ENCODE data around the gene SCNN1A. TPM values are rescaled to one million over a fixed set of nuclear protein-coding genes. Genes with fewer than 3 reads are reported as not detected.
"Not testable (repeated sequence)": the region's sequence is repeated elsewhere in the genome, so short reads cannot be mapped to it uniquely, and the experiment has no call there.

Gene SCNN1A
- total and polyA plus RNA-seq, 7 donors, result 0.82 to 169 (median 7.2) TPM

DNA sequence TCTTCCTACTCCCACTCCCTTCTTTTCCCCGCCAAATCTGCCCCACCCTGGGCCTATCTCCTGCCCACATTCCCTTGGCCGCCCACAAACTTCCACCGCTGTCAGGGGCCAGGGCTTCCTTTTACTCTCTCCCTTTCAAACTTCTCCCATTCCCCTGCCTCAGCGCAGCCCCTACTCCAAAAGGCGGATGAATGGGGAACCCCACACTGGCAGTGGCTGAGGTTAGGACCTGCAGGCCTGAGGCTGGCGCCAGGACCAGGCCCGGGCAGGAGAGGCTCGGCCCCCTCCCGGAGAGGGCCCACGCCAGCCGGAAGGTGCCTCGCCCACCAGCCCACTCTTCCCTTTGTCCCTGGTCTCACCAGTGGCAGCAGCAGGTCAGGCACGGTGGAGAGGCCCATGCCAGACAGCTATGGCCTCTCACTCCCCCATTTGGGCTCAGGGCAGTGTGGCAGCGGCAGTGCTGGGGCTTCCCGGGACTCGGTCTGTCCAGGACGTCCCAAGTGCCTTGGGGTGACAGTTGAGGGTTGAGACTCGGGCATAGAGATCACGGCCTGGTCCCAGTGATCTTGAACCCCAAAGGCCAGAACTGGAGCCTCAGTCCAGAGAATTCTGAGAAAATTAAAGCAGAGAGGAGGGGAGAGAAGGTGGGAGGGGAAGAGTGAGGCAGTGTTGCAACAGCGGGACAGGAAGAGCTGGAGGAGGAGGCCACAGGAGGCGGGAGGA is 33.8 kb downstream of the SCNN1A start, which contains the start of gene TNFRSF1A:
TNFRSF1A (minus strand) TSS at position 660 of the 723 bp plus-strand sequence; CDS start at position 398, 262 bp downstream.
- peak; percentile 93 for DNase-seq
- intact Hi-C loops (cut with DNase I), result loop anchor here (2.0 kb wide), 2 partner anchors 19 to 89 kb away; no protein-coding TSS in a partner anchor
- H3K36me3 ChIP-seq, result no peaks in the 10 kb centered on the region
- peaks cover 0 to 71% (median 57%) of the 10 kb centered on the region in 4 donors for H3K4me1 ChIP-seq
- no peaks in the 10 kb centered on the region for H3K9me3 ChIP-seq
- H3K4me3 ChIP-seq, result peak within 1 kb of the TSS; percentile 80 to 88 (median 87)
- peak within 1 kb of the TSS; percentile 93 to 98 (median 97) for H3K27ac ChIP-seq
- WGBS, 2 donors, result 0 to 2% methylated on average over 21 of the region's 21 CpGs
- TF ChIP-seq POLR2AphosphoS5 (IDR thresholded peaks at IDR 0.05), result peak; percentile 79 to 90 (median 86)
- no peak for TF ChIP-seq EP300 (IDR thresholded peaks at IDR 0.05)
- TF ChIP-seq, protein P1, sequence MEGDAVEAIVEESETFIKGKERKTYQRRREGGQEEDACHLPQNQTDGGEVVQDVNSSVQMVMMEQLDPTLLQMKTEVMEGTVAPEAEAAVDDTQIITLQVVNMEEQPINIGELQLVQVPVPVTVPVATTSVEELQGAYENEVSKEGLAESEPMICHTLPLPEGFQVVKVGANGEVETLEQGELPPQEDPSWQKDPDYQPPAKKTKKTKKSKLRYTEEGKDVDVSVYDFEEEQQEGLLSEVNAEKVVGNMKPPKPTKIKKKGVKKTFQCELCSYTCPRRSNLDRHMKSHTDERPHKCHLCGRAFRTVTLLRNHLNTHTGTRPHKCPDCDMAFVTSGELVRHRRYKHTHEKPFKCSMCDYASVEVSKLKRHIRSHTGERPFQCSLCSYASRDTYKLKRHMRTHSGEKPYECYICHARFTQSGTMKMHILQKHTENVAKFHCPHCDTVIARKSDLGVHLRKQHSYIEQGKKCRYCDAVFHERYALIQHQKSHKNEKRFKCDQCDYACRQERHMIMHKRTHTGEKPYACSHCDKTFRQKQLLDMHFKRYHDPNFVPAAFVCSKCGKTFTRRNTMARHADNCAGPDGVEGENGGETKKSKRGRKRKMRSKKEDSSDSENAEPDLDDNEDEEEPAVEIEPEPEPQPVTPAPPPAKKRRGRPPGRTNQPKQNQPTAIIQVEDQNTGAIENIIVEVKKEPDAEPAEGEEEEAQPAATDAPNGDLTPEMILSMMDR (IDR thresholded peaks at IDR 0.05), result no peak
- TF ChIP-seq POLR2A (IDR thresholded peaks at IDR 0.05), result peak; percentile 78 to 87
- no peaks in the 10 kb centered on the region for H3K27me3 ChIP-seq

- peaks cover 0 to 67% (median 55%) of the 10 kb centered on the region in 4 donors for H3K4me1 ChIP-seq
- H3K27ac ChIP-seq, result peak overlapping the region; percentile 93 to 98 (median 97)
- DNase-seq, result no peak
- H3K9me3 ChIP-seq, result no peaks in the 10 kb centered on the region
- intact Hi-C loops (cut with DNase I), result loop anchor here (2.0 kb wide), 1 partner anchor 90 kb away; no protein-coding TSS in a partner anchor
- H3K4me3 ChIP-seq, result peak overlapping the region; percentile 80 to 88 (median 87)
- TF ChIP-seq EP300 (IDR thresholded peaks at IDR 0.05) (no peak), POLR2A (IDR thresholded peaks at IDR 0.05) (no peak), POLR2AphosphoS5 (IDR thresholded peaks at IDR 0.05) (no peak)
- TF ChIP-seq, protein P1 (IDR thresholded peaks at IDR 0.05), result no peak
- H3K27me3 ChIP-seq, result no peaks in the 10 kb centered on the region
- H3K36me3 ChIP-seq, result no peaks in the 10 kb centered on the region
- WGBS, 2 donors, result 2 to 4% methylated on average over 15 of the region's 15 CpGs
These were observed 34.5 kb downstream of the SCNN1A start for GRCh38 chr12:6340745-6341416.

GRCh38 chr12:6340032-6340638 is 35.2 kb downstream of the SCNN1A start:
- Histone ChIP-seq H3K4me3 (peak overlapping the region; percentile 80 to 88 (median 87)), H3K36me3 (no peaks in the 10 kb centered on the region), H3K9me3 (no peaks in the 10 kb centered on the region), H3K27me3 (no peaks in the 10 kb centered on the region), H3K4me1 (peaks cover 0 to 68% (median 59%) of the 10 kb centered on the region in 4 donors), H3K27ac (peak overlapping the region; percentile 93 to 98 (median 97))
- TF ChIP-seq POLR2A (IDR thresholded peaks at IDR 0.05) (peak; percentile 73 to 79), POLR2AphosphoS5 (IDR thresholded peaks at IDR 0.05) (peak in 3 of 4 donors; percentile 72 to 85 (median 81))
- TF ChIP-seq, protein P1 (IDR thresholded peaks at IDR 0.05), result no peak
- WGBS, 2 donors, result 1 to 2% methylated on average over 9 of the region's 9 CpGs
- DNase-seq, result peak; percentile 86
- intact Hi-C loops (cut with DNase I), result loop anchor here (2.0 kb wide), 1 partner anchor 91 kb away; no protein-coding TSS in a partner anchor

GRCh38 chr12:6338955-6339354 is 36.4 kb downstream of the SCNN1A start:
- TF ChIP-seq EP300 (IDR thresholded peaks at IDR 0.05) (no peak), POLR2A (IDR thresholded peaks at IDR 0.05) (no peak), POLR2AphosphoS5 (IDR thresholded peaks at IDR 0.05) (no peak)
- TF ChIP-seq, protein P1 (IDR thresholded peaks at IDR 0.05), result no peak
- Histone ChIP-seq H3K9me3 (no peaks in the 10 kb centered on the region), H3K27me3 (no peaks in the 10 kb centered on the region), H3K4me3 (peak overlapping the region; percentile 80 to 88 (median 87)), H3K27ac (peak overlapping the region; percentile 93 to 98 (median 97)), H3K36me3 (peaks cover 0 to 9% (median 4%) of the 10 kb centered on the region in 4 donors), H3K4me1 (peaks cover 0 to 79% (median 70%) of the 10 kb centered on the region in 4 donors)
- intact Hi-C loops (cut with DNase I), result loop anchor here (2.0 to 5.0 kb wide), 2 partner anchors 44 to 213 kb away; no protein-coding TSS in a partner anchor
- no peak for DNase-seq
- WGBS, 2 donors, result 39 to 49% methylated on average over 3 of the region's 3 CpGs

DNA sequence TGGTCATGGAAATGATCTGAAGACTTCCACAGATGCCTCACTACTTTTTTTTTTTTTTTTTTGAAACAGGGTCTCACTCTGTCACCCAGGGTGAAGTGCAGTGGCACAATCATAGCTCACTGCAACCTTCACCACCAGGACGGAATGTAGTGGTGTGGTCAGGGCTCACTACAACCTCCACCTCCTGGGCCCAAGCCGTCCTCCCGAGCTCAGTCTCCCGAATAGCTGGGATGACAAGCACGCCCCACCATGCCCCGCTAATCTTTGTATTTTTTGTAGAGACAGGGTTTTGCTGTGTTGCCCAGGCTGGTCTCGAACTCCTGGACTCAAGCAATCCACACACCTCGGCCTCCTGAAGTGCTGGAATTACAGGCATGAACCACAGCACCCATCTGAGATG is 36.8 kb downstream of the SCNN1A start:
- intact Hi-C loops (cut with DNase I), result loop anchor here (2.0 to 5.0 kb wide), 2 partner anchors 44 to 214 kb away; no protein-coding TSS in a partner anchor

More for the DNA sequence above, 36.8 kb downstream of the SCNN1A start:
- Histone ChIP-seq H3K27ac (peak overlapping the region; percentile 93 to 98 (median 97)), H3K36me3 (peaks cover 0 to 13% (median 8%) of the 10 kb centered on the region in 4 donors), H3K4me3 (peak overlapping the region; percentile 6 to 88 (median 87)), H3K4me1 (peaks cover 0 to 79% (median 72%) of the 10 kb centered on the region in 4 donors)
- not testable (repeated sequence) for DNase-seq, H3K27me3 ChIP-seq, H3K9me3 ChIP-seq
- 63 to 80% methylated on average over 8 of the region's 8 CpGs for WGBS, 2 donors

All from sigmoid colon (tissue), 7 donors.